A549 treated with ZK216348 at 1 μM for 4 hours (cell line): ENCODE data around the gene OR11A1. TPM values are rescaled to one million over a fixed set of nuclear protein-coding genes. Genes with fewer than 3 reads are reported as not detected.

ENCODE experiments used
- total RNA-seq: library from RNA; stranded (reverse); fragments of 200-300 nt; extraction: Qiagen RNA extraction; gene quantifications from 5 replicates; pipeline ENCODE4 v1.2.3, GENCODE V29; 2022; ENCODE audit warnings: low read depth

Gene OR11A1, protein sequence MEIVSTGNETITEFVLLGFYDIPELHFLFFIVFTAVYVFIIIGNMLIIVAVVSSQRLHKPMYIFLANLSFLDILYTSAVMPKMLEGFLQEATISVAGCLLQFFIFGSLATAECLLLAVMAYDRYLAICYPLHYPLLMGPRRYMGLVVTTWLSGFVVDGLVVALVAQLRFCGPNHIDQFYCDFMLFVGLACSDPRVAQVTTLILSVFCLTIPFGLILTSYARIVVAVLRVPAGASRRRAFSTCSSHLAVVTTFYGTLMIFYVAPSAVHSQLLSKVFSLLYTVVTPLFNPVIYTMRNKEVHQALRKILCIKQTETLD
- not detected in 5 replicates for total RNA-seq

DNA sequence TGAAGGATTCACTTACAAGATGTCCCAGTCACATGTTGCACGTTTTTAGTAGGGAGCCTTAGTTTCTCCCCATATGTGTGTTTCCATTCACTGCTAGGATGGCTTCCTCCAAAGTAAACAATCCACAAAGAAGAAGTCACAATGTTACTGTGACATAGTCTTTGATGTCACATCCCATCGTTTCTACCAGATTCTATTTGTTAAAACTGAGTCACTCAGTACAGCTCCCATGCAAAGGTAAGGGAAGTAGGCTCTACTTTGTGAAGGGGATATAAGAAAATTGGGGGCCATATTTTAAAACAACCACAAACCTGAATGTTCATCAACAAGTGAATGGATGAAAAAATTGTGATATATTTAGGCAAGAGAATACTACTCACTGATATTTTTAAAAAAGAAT, at the start of gene OR11A1, which contains the start of gene OR2H1:
Gene OR11A1 (minus strand): TSS at position 101 of the 400 bp plus-strand sequence. CDS start 29,430 bp downstream, outside the sequence.
Gene OR2H1 (plus strand): TSS at position 185 of the 400 bp plus-strand sequence. CDS start 4,615 bp downstream, outside the sequence.

DNA sequence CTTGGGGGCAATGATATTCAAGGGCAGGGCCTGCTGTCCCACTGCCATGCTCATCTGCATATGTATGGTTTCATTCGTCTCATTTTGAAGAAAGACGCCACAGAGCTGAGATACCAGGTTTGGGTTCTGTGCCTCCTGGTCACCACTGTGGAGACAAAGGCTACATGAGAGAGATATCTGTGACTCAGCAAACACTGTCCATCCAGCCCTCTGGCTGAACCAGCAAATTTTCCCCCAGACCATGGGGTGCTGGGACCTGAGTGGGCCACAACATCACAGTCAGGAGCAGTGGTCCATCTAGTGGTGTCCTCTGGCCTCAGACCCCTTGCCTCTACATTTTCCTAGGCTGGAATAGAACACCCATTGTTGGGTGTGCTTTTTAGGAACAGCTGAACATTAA, 30.8 kb upstream of the OR11A1 start, which contains the start of gene MAS1L:
Gene MAS1L (minus strand): TSS at position 297 of the 400 bp plus-strand sequence. CDS start 54 bp downstream, at position 243.

DNA sequence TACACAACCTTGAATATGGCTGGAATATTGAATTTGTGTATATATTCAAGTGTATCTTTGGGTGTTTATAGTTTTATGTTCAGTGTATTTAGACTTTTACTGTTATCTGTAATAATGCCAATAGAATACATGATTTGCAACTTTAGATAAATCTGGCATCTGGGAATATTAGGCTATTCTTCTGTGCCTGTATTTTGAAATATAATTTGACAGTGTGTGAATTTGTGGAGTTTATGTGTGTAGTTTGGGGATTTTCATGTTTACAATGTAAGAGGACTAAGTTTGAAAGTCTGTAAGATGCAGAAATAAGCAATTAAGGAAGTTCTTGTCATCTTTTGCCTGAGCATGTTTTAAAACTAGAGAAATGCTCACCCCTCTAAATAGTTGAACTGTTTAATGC, 17.9 kb downstream of the OR11A1 start, which contains the start of gene OR10C1:
Gene OR10C1 (plus strand): TSS at position 301 of the 400 bp plus-strand sequence. CDS start 710 bp downstream, outside the sequence.

DNA sequence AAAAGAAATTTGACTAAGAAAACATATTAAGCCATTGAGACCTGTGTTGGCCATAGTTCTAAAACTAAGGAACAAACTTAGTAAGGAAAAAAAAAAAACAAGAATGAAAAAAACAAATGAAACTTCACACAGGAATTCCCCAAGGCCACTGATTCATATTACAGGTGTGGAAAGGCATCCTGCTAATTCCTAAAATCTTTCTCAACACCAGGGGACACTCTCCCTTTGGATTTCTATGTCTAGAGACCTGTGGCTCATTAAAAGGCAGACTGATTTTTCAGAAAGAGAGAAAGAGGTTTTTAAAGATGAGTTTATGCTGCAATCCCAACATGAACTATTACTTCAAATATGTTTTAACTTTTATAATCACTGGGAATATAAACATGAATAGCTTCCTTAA, 42.3 kb downstream of the OR11A1 start, which contains the start of gene OR12D1:
Gene OR12D1 (plus strand): TSS at position 341 of the 400 bp plus-strand sequence.

DNA sequence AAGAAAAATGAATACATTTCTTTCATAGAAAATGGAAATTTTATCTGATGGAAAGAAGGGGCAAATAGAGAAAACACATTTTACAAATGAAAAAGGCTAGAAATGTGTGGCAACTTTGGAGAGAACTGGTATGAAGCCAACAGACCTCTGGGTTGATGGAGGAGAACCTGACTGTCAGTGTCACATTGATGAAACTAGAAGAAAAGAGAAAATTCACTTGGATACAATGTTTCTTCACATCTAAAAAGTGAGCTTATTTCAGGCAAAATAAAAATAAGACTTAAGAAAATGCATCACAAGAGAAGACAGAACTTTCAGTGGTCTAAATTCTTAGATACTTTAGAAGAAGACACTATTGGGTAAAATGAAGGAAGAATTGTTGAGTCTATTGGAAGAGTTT, 61.5 kb downstream of the OR11A1 start, which contains the start of gene OR12D2:
Gene OR12D2 (plus strand): TSS at position 301 of the 400 bp plus-strand sequence. CDS start 1,069 bp downstream, outside the sequence.

Other genes with a start within 250 kb of the OR11A1 start
- gene OR14J1, start 155.4 kb downstream of the OR11A1 start, total RNA-seq = not detected in 5 replicates
- not detected in 5 replicates for gene OR5V1, start 88.2 kb downstream of the OR11A1 start, total RNA-seq
- gene OR12D3, start 81.8 kb downstream of the OR11A1 start, total RNA-seq = not detected in 5 replicates
- not detected in 5 replicates for gene OR12D2, start 61.4 kb downstream of the OR11A1 start, total RNA-seq
- gene OR12D1, start 42.1 kb downstream of the OR11A1 start, total RNA-seq = not detected in 5 replicates
- not detected in 5 replicates for gene OR10C1, start 17.8 kb downstream of the OR11A1 start, total RNA-seq
- not detected in 5 replicates for gene OR2H1, start 84 bp upstream of the OR11A1 start, total RNA-seq
- gene MAS1L, start 30.9 kb upstream of the OR11A1 start, total RNA-seq = not detected in 5 replicates
- 0.35 to 0.74 TPM (median 0.53 TPM) in 5 replicates for gene UBD, start 102.7 kb upstream of the OR11A1 start, total RNA-seq
- not detected in 5 replicates for gene OR2H2, start 128.1 kb upstream of the OR11A1 start, total RNA-seq
- gene GABBR1, start 176.1 kb upstream of the OR11A1 start, total RNA-seq = 3.7 to 8.2 TPM (median 5.7 TPM) in 5 replicates
- gene MOG, start 200.0 kb upstream of the OR11A1 start, total RNA-seq = not detected in 5 replicates
- gene ZFP57, start 224.1 kb upstream of the OR11A1 start, total RNA-seq = not detected in 5 replicates